ENCODE data around the gene ABCD2.

DNA sequence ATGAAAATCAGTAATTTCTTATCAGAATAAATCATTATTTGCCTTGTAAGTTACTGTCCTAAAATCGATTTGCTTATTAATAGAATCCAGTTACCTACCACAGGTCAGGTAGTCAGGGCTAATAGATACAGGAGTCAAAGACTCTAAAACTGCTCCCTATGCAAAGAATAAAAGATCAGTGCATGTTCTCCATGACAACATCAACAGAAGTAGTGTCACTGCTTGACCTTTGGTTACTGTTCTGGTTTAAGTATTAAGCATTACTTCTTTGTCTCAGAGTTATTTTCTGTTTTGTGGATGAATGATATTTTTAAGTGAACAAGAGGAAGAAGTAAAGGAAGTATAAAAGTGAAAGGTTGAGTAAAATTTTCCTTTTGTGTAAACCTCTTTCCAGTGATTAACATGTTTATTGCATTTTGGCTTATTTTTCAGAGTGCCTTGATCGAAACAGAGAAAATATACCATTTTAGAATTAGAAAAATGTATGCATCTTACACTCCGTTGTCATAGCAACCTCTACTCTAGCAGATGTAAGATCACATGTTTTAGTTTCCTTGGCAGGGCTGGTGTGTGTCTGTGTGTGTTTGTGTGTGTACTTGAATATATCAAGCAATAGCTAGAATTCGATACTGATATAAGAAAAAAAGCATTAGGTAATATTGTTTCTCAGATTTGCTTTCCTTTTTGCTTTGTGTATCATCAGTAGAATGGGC lies 44.7 kb downstream of the ABCD2 start:
- no peak for TF ChIP-seq POLR2A (IDR thresholded peaks at IDR 0.05; ENCODE audit: low read length)
- no peak for TF ChIP-seq GATA1 (IDR thresholded peaks at IDR 0.05; ENCODE audit: low read depth, low read length)

Measured in erythroblast (primary cell).